ENCODE measurements around the gene CZIB.

GRCh38 chr1:53166912-53167311 lies 53.5 kb downstream of the CZIB start:
- no peak for TF ChIP-seq POLR2A (IDR thresholded peaks at IDR 0.05; ENCODE audit: low read depth)
- TF ChIP-seq CTCF (IDR thresholded peaks at IDR 0.05): no peak
- TF ChIP-seq POLR2AphosphoS5 (IDR thresholded peaks at IDR 0.05): no peak
